ENCODE measurements around the gene LPAR3.

The LPAR3 gene

GRCh38 chr1:84773195-84773594 is 119.8 kb downstream of the LPAR3 start:
- DNase-seq = no peak

DNA sequence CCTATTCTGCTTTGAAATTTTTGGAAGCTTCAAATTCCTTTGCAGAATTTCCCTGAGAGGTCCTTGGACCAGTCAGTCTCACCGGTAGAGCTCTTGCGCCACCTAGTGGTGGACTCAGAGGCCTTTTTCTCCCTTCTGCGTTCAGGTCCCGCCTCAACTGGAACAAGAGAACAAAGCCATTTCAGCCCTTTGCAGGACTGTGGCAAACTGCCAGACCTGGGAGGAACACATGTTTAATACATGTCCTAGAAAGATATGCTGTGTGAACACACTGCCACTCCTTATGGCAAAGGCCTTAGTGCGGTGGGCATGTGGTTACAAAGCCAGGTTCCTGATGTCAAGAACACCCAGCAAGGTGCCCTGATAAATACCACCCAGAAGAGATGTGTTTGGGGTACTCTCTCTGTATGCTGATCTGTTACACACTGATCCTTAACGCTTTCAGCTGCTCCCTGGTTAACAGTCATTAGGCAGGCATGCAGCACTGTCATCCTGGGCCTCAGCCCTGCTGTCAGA is 120.5 kb downstream of the LPAR3 start:
- DNase-seq = peak; percentile 56

DNA sequence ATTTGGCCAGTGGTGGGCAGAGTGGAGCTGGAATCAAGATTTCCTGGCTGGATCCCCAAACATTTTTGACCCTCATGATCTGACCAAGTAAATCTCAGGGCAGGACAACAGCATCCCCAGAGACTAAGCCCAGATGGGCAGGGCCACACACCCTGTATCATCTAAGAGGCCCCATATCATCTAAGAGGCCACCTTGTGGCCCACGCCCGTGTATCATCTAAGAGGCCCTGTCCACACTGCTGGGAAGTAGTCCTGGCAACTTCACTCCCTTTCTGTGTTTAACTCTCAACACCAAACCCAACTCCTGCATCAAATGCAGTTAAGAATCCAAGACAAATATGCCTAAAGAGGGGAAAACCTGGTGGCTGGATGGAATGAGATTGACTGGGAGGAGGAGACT is 121.1 kb downstream of the LPAR3 start:
- no peak for DNase-seq

- DNase-seq = no peak
These were observed 122.5 kb downstream of the LPAR3 start for GRCh38 chr1:84770481-84770880.

- no peak for DNase-seq
These were observed 123.4 kb downstream of the LPAR3 start for GRCh38 chr1:84769636-84770035.

DNA sequence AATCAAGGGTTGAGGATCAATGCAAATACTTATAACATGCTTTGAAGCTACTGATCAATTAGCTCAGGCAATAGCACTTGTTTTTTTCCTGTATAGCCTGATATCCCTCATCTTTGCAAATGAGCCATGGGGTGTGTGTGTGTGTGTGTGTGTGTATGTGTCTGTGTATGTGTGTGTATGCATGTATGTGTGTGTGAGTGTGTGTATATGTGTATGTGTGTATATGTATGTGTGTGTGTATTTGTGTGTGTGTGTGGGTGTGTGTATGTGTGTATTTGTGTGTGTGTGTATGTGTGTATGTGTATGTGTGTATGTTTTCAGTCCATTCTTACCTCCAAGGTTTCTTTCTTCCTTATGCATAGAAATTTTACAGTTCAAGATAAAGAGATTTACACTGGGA is 124.4 kb downstream of the LPAR3 start:
- no peak for DNase-seq

DNA sequence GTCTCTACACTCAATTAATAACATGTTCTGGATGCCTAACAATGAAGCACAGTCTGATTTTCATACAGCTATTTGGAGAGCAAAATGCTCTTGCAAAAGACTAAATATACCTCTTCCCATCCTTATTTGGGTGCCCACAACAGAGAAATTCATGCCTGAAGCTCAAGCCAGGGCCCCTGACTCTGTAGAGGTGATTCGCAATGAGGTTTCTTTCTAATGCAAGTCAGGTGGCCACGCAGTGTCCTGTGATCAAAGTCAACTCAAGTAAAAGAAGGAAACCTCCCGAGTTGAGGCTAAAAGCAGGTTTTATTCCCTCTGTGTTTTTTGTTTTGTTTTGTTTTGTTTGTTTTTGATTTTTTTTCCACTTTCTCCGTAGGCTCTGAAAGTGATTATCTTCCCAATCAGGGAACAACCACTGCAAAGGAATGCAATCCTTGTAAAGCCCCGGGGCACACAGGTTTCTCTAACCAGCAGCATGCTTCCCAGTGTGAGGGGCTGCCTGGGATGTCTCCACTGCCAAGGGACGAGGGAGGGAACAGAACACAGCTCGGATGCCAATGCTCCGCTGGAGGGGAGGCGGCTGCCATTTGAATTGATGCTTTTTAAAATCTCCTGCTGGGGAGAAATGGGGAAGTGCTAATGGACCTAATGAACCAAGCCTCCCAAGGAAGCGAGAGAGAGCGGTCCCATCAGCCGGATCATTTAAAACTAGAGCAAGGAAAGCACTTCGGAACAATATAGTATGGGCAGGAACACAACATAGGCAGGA is 128.9 kb downstream of the LPAR3 start:
- no peak for DNase-seq

- no peak for DNase-seq
These were observed 130.3 kb downstream of the LPAR3 start for GRCh38 chr1:84762664-84763063.
